NCI-H2081 (cell line): Measurements from ENCODE around the gene PRSS33.

Experiments used
- DNase-seq, 2 experiments: peaks; one replicate each; lab custom pipeline; 2025; lab: John Stamatoyannopoulos, UW

PRSS33 gene

DNA sequence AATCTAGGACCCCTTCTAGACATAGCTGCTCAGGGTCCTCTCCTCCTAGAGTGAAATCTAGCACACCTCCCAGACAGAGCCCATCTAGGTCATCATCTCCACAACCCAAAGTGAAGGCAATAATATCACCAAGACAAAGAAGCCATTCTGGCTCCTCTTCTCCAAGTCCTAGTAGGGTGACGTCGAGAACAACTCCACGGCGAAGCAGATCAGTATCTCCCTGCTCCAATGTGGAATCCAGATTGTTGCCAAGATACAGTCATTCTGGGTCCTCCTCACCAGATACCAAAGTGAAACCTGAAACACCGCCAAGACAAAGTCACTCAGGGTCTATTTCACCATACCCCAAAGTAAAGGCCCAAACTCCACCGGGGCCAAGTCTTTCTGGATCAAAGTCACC lies 24.2 kb downstream of the PRSS33 start:
- no peak for DNase-seq

DNA sequence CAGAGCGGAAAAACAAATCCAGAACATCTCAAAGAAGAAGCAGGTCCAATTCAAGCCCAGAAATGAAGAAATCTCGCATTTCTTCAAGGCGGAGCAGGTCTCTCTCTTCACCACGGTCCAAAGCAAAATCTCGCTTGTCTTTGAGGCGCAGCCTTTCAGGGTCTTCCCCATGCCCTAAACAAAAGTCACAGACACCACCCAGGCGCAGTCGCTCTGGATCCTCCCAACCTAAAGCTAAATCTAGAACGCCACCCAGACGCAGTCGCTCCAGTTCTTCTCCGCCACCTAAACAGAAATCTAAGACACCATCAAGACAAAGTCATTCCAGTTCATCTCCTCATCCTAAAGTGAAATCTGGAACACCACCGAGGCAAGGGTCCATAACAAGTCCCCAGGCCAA lies 24.6 kb downstream of the PRSS33 start:
- no peak for DNase-seq

DNA sequence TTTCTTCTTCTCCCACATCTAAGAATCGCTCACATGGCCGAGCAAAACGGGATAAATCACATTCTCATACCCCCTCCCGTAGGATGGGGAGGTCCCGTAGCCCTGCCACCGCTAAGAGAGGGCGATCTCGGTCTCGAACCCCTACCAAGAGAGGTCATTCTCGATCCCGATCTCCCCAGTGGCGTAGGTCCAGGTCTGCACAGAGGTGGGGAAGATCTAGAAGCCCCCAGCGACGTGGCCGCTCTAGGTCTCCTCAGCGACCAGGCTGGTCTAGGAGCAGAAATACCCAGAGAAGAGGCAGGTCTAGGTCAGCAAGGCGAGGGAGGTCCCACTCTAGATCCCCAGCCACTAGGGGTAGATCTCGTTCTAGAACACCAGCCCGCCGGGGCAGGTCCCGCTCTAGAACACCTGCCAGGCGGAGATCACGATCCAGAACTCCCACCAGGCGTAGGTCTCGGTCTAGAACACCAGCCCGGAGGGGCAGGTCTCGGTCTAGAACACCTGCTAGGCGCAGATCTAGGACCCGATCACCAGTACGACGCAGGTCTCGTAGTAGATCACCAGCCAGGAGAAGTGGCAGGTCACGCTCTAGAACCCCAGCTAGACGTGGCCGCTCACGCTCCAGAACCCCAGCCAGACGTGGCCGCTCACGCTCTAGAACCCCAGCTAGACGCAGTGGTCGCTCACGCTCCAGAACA lies 25.3 kb downstream of the PRSS33 start:
- no peak for DNase-seq

DNA sequence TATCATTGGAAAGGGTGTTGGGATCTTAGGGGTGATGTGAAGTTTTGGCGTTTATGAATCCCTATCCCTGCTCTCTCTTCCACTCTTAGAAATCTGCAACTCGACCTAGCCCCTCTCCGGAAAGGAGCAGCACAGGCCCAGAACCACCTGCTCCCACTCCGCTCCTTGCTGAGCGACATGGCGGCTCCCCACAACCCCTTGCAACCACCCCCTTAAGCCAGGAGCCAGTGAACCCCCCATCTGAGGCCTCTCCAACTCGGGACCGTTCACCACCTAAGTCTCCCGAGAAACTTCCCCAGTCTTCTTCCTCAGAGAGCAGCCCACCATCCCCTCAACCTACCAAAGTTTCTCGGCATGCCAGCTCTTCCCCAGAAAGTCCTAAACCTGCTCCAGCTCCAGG lies 25.9 kb downstream of the PRSS33 start:
- DNase-seq = no peak

DNA sequence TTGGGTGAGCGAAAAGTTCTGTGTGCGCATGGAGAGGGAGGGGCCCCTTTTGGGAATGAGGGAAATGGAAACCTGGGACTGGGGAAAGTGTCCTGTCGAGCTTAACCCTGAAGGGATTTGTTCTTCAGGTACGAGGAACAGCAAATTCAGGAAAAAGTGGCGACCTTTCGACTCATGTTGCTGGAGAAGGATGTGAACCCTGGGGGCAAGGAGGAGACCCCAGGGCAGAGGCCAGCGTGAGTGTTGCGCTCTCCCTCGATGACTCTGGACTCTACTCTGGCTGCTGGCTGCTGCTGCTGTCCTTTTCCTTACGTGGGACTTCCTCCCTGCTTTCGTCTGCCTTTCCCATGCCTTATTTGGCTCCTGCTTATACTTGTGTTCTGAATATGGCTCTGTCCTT lies 30.0 kb downstream of the PRSS33 start:
- no peak for DNase-seq

DNA sequence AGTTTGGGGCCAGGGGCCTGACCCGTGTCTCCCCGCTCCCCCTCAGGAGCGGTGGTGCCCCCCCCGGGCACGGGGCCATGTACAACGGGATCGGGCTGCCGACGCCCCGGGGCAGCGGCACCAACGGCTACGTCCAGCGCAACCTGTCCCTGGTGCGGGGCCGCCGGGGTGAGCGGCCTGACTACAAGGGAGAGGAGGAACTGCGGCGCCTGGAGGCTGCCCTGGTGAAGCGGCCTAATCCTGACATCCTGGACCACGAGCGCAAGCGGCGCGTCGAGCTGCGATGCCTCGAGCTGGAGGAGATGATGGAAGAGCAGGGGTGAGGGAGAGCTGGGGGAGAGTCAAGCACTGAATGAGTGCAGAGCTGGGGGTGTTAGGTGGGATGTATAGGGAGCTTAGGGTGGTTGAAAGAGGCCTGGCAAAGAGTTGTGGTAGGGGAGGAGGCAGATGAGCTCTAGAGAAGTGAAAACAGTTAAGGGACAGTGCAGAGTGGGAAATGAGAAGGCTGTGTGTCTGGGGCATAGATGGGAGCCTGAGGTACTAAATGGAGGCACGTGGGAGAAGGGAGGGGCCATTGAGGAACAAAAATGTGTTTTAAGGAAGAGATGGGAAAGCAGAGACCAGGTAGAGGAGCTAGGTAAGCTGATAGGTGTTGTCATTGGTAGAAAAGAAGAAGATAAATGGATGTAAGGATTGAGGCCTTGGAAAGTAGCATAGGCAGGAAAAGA lies 30.9 kb downstream of the PRSS33 start:
- no peak for DNase-seq

DNA sequence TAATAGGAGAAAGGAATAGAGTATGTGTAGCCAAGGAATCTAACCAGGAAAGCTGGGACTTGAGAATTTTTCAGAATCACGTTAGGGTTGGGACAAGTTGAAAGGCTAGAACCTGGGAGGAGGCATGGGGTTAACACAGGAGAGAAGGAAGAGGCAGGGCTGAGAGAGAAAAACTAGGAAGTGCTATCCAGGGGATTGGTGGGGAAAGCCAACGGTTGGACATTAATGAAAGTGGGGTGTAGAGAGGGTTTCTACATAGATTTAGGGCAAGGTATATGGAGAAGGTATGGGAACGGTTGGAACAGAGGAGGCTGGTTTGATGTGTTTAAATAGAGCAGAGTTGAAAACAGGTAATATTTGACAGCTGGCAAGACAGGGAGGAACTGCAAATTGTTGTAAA lies 32.2 kb downstream of the PRSS33 start:
- DNase-seq = no peak

DNA sequence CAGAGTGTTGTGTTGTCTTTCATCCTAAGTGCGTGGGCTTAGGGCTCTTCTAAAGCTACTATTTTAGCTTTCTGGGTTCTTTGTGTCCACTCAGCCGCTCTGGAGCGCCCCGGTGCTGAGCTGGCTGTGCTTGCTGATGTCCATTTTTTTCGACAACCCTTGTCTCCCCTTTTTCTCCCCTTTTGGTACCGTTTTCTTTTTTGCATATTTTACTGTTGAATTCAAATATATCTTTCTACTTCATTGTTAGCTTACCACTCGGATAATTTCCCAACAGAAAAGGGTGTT lies 33.7 kb downstream of the PRSS33 start:
- DNase-seq = no peak

DNA sequence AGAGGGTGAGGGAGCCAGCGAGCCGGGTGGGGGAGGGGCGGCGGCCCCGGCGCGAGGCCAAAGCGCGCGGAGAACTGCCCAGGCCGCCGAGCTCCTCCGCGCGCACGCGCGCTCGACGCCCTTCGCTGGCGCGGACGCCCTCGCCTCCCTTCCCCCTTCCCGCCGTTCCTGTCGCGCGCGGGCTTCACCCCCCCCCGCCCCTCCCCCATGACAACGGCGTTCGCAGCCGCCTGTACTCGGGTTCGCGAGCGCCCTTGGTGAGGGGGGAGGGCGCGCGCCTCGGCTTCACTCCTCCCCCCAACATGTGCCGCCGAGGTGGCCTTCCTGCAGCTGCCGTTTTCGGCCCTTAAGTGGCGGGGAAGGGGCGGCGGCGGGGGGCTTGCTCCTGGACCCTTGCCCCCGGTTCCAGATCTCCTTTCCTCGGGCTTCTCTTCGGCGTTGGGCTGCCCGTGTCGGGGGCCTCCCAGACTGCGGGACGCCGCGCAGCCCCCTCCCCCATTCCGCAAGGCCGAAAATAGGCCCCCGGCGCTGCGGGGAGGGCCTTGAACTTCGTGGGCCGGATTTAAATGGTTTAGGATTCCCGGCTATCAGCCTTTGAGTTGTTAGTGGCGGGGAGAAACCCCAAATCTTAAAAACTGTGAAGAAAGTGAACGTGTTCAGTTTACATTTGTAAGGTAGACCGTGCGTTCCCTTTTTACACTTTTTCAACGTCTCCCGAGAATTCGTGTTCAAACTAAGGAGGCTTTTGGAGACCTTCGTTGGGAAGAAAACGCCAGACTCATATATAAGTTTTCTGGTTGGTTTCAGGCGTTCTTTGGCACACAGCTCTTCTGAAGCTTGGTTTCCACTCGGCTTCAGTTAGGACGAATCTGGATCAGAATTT lies 34.3 kb downstream of the PRSS33 start:
- peak; percentile 76 to 85 for DNase-seq

DNA sequence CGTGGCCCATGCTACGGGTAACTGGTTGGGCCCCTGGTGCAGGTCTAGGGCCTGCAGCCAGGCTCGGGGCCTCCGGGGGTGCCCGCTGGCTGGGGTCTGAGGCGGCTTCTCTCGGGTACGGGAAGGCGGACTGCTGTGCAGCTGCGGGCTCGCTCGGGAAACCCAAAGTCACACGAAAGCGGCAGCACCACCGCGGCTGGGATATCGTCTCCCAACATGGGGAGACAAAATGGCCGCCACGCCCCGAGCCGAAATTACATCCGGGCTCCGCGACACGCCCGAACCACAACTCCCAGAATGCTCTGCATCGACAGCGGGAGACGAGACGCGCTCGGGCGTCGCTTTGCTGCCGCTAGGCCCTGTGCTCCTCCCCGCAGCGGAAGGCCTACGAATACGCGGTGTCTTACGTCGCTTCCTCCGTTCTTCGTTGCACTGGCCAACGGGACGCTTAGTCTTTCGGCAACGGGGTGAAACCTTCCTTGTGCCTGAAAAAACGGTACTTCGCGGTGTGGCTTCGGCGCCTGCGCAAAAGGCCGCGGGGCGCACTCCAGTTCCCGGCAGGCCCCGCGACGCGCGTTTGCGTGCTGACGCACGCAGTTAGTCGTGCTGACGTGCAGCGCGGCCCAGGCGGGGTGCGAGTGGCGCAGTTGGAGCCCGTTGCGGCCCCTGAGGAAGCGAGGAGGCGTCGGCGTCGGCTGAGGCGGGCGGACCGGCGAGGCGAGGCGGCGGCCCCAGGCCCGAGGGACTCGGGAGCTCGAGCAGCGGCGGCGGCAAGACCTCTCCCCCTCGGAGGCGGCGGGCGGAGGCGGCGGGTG lies 35.1 kb downstream of the PRSS33 start, which contains the start of gene SRRM2:
SRRM2 (plus strand) TSS at position 604 of the 815 bp plus-strand sequence. CDS start 3,727 bp downstream, outside the sequence.
- DNase-seq = peak; percentile 92 to 97

DNA sequence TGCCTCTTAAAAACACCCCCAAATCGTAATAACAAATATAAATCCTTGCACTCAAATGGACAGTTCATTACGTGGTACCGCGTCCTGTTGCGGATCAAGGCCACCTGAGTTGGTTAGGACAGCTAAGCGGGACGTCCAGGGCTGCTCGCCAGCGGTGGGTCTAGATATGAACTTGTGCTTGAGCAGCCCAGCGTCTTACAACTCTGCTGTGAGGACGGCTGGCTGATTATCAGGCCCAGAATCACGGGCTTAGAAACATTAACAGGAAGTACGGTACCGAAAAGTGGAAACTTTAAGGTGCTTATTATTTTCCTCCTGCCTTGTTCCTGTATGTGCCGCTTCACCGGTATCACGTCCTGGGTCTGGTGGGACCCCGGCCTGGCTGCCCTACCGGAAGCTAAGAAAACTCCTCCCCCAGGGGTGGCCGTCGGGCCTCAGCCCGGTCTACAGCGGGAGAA lies 35.8 kb downstream of the PRSS33 start:
- DNase-seq = peak; percentile 54 to 66

DNA sequence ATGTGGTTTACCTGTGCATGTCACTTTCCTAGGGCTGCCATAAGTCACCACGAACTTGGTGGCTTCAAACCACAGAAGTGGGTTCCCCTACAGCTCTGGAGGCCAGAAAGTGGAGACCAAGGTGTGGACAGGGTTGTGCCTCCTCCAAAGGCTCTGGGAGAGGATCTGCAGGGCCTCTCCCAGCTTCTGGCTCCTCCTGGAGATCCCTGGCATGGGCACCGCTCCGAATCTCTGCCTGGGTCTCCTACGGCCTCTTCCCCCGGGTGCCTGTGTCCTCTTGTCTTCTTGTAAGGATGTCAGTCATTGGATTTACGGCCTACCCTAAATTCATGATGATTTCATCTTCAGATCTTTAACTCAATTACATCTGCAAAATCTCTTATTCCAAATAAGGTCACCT lies 37.4 kb downstream of the PRSS33 start:
- DNase-seq = no peak

DNA sequence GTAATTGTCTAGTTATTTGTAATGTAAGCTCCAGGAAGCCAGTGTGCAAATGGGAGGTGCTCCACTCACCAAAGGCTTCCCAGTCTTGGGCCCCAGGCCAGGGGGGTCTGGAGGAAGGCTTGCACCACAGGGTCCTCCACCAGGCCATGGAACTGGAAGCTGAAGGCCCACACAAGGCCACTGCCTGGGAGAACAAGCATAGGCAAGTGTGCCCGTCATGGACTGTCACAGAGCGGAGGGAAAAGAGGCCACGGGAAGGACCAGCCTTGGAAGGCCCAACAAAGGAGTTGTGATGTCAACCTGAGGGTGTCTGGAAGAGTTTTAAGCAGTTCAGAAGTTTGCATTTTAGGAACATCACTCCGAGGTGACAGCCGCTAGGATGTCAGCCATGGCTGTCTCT lies 37.9 kb downstream of the PRSS33 start:
- DNase-seq = peak; percentile 26 to 62

DNA sequence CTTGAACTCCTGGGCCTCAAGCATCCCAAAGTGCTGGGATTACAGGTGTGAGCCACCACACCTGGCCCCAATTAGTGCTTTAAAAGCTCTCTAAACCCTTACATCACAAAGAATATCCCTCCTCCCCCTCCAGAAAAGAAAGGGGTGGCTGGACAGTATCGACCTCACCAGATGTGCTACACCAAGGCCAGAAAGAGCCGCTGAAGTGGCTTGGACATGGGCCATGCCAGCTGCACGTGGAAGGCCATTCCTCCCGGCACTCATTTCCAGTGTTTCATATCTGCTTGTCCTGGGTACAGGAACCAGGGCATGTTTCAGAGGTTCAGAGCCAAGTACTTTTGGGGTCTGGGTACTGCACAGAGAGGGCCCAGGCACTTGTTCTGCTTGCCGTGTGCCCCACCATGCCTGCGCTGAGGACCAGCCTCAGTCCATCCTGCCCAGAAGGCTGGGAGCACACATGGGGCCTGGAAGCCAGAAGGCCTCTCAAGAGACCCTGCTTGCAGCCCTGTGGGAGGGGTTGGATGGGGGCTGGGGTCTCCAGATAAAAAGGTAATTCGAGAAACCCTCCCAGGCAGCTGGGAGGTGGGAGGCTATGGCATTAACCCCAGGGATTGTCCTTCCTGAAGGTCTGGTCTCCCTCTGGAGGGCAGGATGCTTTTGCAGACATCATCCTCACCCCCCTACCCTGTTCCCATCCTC lies 38.5 kb downstream of the PRSS33 start:
- peak in 1 of 2 experiments; percentile 18 for DNase-seq

DNA sequence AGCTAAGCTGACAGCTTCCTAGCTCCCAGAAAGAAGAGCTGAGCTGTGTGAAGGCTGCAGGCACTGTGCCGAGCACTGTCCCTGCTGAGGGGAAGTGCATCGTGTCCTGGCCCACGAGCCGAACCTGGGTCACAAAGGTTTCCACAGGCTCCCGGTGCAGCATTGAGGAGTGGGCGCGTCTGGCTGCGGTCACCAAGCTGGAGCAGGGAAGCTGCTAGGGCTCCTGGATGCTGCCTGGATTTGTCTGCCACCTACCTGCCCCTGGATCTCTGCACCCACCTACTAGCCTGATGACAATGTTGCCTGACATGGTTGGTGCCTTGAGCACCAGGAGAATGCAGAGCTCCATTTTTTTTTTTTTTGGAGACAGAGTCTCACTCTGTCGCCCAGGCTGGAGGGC lies 41.4 kb downstream of the PRSS33 start:
- no peak for DNase-seq

DNA sequence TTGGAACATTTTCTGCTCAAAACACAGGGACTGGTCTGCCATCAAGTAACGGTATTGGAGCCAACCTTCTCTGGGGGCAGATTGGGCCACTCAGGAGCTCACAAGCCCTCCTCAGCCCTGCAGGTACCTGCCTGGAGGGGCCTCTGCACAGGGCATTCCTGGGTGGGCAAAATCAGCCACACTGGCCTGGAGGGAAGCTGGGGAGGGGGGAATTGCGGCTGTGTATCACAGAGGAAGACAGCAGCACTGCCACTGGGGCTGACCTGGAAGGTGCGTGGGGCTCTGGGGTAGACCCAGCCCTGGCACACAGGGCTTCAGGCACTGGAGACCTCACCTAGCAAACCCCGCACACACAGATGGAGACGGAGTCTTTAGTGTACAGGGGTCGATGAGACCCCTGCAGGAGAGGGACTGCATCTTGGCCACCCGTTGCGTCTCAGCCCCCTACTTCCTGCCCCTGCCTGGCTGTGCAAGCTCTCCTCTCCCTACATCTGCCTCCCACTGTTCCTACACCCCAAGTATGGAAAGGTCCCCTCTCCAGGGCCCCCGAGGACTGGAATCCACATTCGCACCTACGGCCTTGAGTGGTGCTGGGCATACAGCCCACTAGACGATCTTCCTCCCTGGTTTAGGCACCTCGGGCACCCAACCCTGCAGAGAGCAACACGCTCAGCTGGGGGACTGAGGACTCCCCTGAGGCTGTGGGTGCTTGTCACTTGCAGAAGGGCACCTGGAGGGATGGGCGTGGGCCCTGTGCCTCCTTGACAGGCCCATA lies 42.1 kb downstream of the PRSS33 start:
- DNase-seq = no peak

DNA sequence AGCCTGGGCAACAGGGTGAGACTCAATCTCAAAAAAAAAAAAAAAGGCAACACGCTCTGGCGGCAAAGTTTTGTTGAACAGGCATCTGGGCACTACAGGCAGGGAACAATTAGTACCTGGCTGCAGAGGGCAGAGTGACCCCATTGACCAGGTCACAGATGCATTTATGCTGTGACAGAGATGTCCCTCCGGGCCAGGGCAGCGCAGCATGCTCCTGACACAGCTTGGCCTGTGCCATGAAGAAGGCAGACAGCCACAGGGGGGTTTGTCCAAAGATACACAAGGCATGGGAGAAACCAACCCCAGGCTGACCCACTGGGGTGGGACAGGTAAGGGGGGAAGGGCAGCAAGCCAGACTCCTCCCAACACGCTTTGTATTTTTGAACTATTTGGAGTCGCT lies 42.6 kb downstream of the PRSS33 start:
- DNase-seq = no peak

DNA sequence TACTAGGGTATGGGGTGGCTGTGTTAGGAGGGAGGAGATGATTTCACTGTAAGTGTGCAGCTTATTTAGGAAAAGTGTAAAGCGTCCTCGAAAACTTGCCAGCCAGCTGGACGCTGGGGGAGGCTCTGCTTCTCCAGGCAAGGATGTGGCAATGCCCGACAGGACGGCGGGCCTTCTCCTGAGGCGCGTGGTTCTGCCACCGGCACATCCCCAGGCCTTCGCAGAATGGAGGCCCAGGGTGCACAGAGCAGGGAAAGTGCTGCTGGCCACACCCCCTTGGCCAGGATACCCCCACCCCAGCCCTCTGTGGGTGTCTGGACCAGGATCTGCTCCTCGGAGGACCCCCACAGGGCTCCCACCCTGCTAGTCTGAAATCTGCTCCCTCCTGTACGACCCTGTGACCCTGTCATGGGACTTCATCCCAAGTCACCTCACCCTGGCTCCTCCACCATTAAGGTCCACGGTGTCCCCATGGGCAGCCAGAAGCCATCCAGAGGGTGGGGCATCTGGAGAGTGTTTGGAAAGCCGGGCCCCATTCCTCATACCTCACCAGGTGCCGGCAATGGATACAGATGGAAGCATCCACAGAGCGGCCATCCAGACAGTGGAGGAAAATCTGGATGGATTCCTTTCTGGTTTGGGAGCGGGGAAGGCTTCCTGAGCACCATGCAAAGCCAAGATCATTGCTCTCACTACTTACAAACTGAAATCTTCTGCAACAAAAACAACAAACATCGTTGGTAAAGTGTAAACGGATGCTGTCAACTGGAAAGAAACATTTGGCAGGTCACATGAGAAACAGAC lies 44.2 kb downstream of the PRSS33 start:
- no peak for DNase-seq

DNA sequence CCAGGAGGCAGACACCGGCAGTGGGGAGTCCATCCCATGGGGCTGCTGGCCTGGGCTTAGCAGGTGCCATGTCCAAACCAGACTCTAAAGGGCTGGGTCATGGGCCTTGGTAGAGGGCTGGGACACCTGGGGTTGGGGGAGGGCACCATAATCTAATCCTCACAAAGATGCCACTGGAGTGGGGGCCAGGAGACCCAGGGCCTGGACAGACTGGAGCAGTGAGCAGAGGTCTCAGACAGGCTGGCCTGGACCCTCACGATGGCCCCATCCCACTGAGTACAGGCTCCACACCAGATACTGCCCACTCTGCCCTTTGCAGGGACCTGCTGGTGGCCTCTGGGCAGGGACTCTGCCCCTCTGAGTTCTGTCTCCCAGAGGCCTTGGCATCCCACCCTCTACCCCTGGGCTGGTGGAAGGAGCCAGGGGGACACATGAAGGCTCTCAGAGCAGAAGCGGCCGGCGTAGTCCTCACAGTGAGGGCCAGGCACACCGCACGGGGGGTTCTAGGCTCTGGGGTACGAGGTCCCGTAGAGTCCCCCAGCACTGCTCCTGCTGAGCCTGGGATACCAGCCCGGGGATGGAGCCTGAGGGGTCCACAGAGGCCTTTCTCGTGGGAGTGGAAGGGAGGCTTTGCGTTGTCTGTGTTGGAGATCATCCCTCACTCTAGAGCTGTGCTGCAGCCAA lies 44.9 kb downstream of the PRSS33 start:
- no peak for DNase-seq
